Naive thymus-derived CD4-positive, alpha-beta T cell (primary cell): Measurements from ENCODE around the gene TTC23L. TPM values are rescaled to one million over a fixed set of nuclear protein-coding genes. Genes with fewer than 3 reads are reported as not detected.

Experiments used
- ATAC-seq: fragments of 150-1000 bp; cut with Tn5 transposase; 2 replicates; pipeline ENCODE4 v1.10.0; 2021; ENCODE audit warnings: mild to moderate bottlenecking, moderate library complexity
- CTCF ChIA-PET: fragments of 350-600 bp; sonication (Branson Sonifier 250); formaldehyde crosslinking; loops from one replicate; lab custom pipeline; 2021; ENCODE audit warnings: antibody characterized with exemption; lab: Charles Lee
- POLR2A ChIA-PET: fragments of 350-600 bp; sonication (Branson Sonifier 250); formaldehyde crosslinking; loops from one replicate; lab custom pipeline; 2021; ENCODE audit warnings: antibody characterized with exemption, inconsistent platforms; lab: Charles Lee
- DNase-seq, 9 donors: peaks; one replicate each; pipeline versions ENCODE4 v3.0.0 to v3.0.0-alpha.2; 2020 to 2022; ENCODE audit warnings: mixed read lengths in 1 of 9
- H3K27ac ChIP-seq: one replicate; pipeline ENCODE4 v1.7.0; 2013; ENCODE audit warnings: mild to moderate bottlenecking, low read depth, low read length, moderate library complexity
- H3K27me3 ChIP-seq, 2 donors: one replicate each; pipeline ENCODE4 v1.7.0; 2013; ENCODE audit warnings: low read length in 2 of 2, mild to moderate bottlenecking in 2 of 2, moderate library complexity in 2 of 2; ENCODE audit not compliant: control insufficient read depth in 2 of 2, insufficient read depth in 2 of 2
- H3K36me3 ChIP-seq, 3 experiments: 1 replicate in 2 of 3; 2 replicates in 1 of 3; pipeline ENCODE4 v1.7.0; 2013; ENCODE audit warnings: low read length in 3 of 3, mild to moderate bottlenecking in 3 of 3, moderate library complexity in 1 of 3; ENCODE audit not compliant: insufficient read depth in 3 of 3, control insufficient read depth in 2 of 3
- H3K4me1 ChIP-seq, 2 donors: one replicate each; pipeline ENCODE4 v1.7.0; 2013; ENCODE audit warnings: low read length in 2 of 2, mild to moderate bottlenecking in 2 of 2, moderate library complexity in 1 of 2; ENCODE audit not compliant: control insufficient read depth in 2 of 2, insufficient read depth in 2 of 2
- H3K4me3 ChIP-seq: 2 replicates; pipeline ENCODE4 v1.7.0; 2013; ENCODE audit warnings: mild to moderate bottlenecking, low read length
- H3K9me3 ChIP-seq, 3 experiments: 1 replicate in 2 of 3; 2 replicates in 1 of 3; pipeline ENCODE4 v1.7.0; 2013; ENCODE audit warnings: low read length in 3 of 3; ENCODE audit not compliant: control insufficient read depth in 2 of 3
- H3K27ac Mint-ChIP-seq, 9 donors: one replicate each; pipeline ENCODE4 v1.8.0; 2020 to 2022; ENCODE audit warnings: mixed read lengths in 9 of 9, mild to moderate bottlenecking in 8 of 9, moderate library complexity in 5 of 9, inconsistent platforms in 2 of 9
- H3K27me3 Mint-ChIP-seq, 5 donors: one replicate each; pipeline ENCODE4 v1.8.0; 2021 to 2022; ENCODE audit warnings: mixed read lengths in 5 of 5, mild to moderate bottlenecking in 1 of 5
- H3K36me3 Mint-ChIP-seq, 5 donors: one replicate each; pipeline ENCODE4 v1.8.0; 2020 to 2022; ENCODE audit warnings: mixed read lengths in 5 of 5, mild to moderate bottlenecking in 3 of 5, inconsistent platforms in 1 of 5
- H3K4me1 Mint-ChIP-seq, 7 donors: one replicate each; pipeline ENCODE4 v1.8.0; 2020 to 2022; ENCODE audit warnings: mixed read lengths in 7 of 7, mild to moderate bottlenecking in 3 of 7, inconsistent platforms in 1 of 7
- H3K4me3 Mint-ChIP-seq, 10 donors: one replicate each; pipeline ENCODE4 v1.8.0; 2020 to 2022; ENCODE audit warnings: mild to moderate bottlenecking in 10 of 10, mixed read lengths in 10 of 10, moderate library complexity in 6 of 10, inconsistent platforms in 2 of 10
- H3K9me3 Mint-ChIP-seq, 11 donors: one replicate each; pipeline ENCODE4 v1.8.0; 2020 to 2022; ENCODE audit warnings: mixed read lengths in 11 of 11, mild to moderate bottlenecking in 4 of 11, inconsistent platforms in 1 of 11, moderate library complexity in 1 of 11
- intact Hi-C, 2 donors: fragments of 100-400 bp; cut with micrococcal nuclease; formaldehyde crosslinking; loops; one replicate each; pipeline ENCODE4 v1.15.1; 2023
- polyA plus RNA-seq, 2 donors: library from polyadenylated mRNA; unstranded; fragments of 300-500 nt; fragmentation: Illumina TruSeq; gene quantifications; one replicate each; pipeline ENCODE4 v1.2.3, GENCODE V29; 2021
- total RNA-seq, 6 experiments: library from RNA in 5 of 6; stranded (reverse) in 5 of 6; gene quantifications; 1 replicate in 5 of 6; 2 replicates in 1 of 6; pipeline ENCODE4 v1.2.3 and lab custom pipeline; 2021 to 2026

TTC23L gene
- total and polyA plus RNA-seq, 7 experiments from 2014 or later, result 0.57 to 1.9 (median 1.00) TPM; not detected in 4

DNA sequence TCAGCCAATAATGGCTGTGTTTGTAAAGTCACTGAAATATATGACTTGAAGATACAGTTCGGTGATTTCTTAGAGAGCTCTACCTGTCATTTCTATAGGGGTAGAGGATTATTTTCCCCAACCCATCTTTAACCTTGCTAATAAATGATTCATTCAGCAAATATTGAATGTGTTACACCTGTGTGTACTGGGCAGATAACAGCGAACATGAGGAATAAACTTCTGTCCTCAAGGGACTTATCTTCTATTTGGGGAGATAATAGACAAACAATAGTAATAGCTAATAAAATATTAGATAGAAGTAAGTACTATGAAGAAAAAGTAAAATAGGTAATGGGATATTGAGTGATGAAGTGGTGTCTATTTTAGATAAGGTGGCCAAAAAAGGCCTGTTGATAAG lies 9.3 kb downstream of the TTC23L start:
- ATAC-seq (no peak), DNase-seq (no peak)
- H3K9me3 ChIP-seq, result no peaks in the 10 kb centered on the region
- no peak overlapping the region for H3K4me3 ChIP-seq
- no peaks in the 10 kb centered on the region for H3K36me3 ChIP-seq
- Mint-ChIP-seq H3K4me3 (no peak overlapping the region), H3K9me3 (peaks cover 0 to 5% (median 0%) of the 10 kb centered on the region in 11 donors), H3K27ac (no peak overlapping the region), H3K4me1 (peaks cover 0 to 3% (median 0%) of the 10 kb centered on the region in 7 donors), H3K27me3 (peaks cover 3 to 9% (median 5%) of the 10 kb centered on the region in 5 donors), H3K36me3 (peaks cover 0 to 15% (median 8%) of the 10 kb centered on the region in 5 donors)
- H3K27ac ChIP-seq, result no peak overlapping the region
- H3K27me3 ChIP-seq, result no peaks in the 10 kb centered on the region
- no peaks in the 10 kb centered on the region for H3K4me1 ChIP-seq
- ChIA-PET CTCF (no interaction called here), POLR2A (interaction anchor here (0.9 kb wide), 1 partner anchor 8 kb away, joined by 3 read pairs; no protein-coding TSS in a partner anchor)
- intact Hi-C loops, result no loop called here

DNA sequence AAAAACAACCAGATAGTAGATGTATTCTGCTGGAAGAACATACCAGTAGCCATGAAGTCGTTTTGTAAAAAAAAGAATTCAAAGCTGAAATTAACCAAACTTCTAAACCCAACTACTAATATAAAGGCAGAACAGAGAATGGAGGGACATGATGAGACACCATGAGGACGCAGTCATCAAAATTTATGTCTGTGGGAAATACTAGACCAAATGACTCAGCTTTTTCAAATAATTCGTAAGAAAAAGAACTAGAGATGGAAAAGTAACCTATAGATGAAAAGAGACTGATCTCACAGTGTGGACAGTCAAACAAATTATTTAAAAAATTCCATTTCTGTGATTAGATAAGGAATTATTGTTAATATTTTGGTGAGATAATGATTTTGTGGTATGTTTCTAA lies 10.3 kb downstream of the TTC23L start:
- Histone ChIP-seq H3K27me3 (no peaks in the 10 kb centered on the region), H3K9me3 (no peaks in the 10 kb centered on the region), H3K4me3 (no peak overlapping the region), H3K27ac (no peak overlapping the region), H3K36me3 (no peaks in the 10 kb centered on the region), H3K4me1 (no peaks in the 10 kb centered on the region)
- Mint-ChIP-seq H3K9me3 (peaks cover 0 to 5% (median 0%) of the 10 kb centered on the region in 11 donors), H3K36me3 (peaks cover 0 to 10% (median 8%) of the 10 kb centered on the region in 5 donors), H3K27me3 (peaks cover 3 to 11% (median 5%) of the 10 kb centered on the region in 5 donors), H3K4me1 (peaks cover 0 to 3% (median 0%) of the 10 kb centered on the region in 7 donors), H3K27ac (no peak overlapping the region), H3K4me3 (no peak overlapping the region)
- intact Hi-C loops, result no loop called here
- no peak for ATAC-seq
- ChIA-PET POLR2A (interaction anchor here (0.9 kb wide), 1 partner anchor 9 kb away, joined by 3 read pairs; no protein-coding TSS in a partner anchor), CTCF (no interaction called here)
- DNase-seq, result no peak

- CTCF ChIA-PET, result no interaction called here
- no peak overlapping the region for H3K4me3 Mint-ChIP-seq
These were observed 15.7 kb downstream of the TTC23L start for GRCh38 chr5:34854459-34855174.

GRCh38 chr5:34857161-34857560 lies 18.2 kb downstream of the TTC23L start:
- no peak overlapping the region for H3K4me3 ChIP-seq
- peaks cover 0 to 3% (median 0%) of the 10 kb centered on the region in 5 donors for H3K27me3 Mint-ChIP-seq
- CTCF ChIA-PET, result no interaction called here
- H3K36me3 ChIP-seq, result no peaks in the 10 kb centered on the region
- no peak overlapping the region for H3K27ac ChIP-seq
- intact Hi-C loops, result no loop called here
- peaks cover 0 to 5% (median 4%) of the 10 kb centered on the region in 5 donors for H3K36me3 Mint-ChIP-seq
- H3K9me3 Mint-ChIP-seq, result peaks cover 0 to 4% (median 0%) of the 10 kb centered on the region in 11 donors
- no peaks in the 10 kb centered on the region for H3K4me1 ChIP-seq
- H3K27me3 ChIP-seq, result no peaks in the 10 kb centered on the region
- H3K4me1 Mint-ChIP-seq, result no peaks in the 10 kb centered on the region
- POLR2A ChIA-PET, result no interaction called here
- no peaks in the 10 kb centered on the region for H3K9me3 ChIP-seq
- H3K4me3 Mint-ChIP-seq, result no peak overlapping the region
- no peak overlapping the region for H3K27ac Mint-ChIP-seq
- DNase-seq, result no peak
- no peak for ATAC-seq

More at GRCh38 chr5:34854459-34855174, 15.7 kb downstream of the TTC23L start:
- no peaks in the 10 kb centered on the region for H3K36me3 ChIP-seq
- H3K9me3 ChIP-seq, result no peaks in the 10 kb centered on the region
- no peak overlapping the region for H3K27ac Mint-ChIP-seq
- H3K4me1 ChIP-seq, result no peaks in the 10 kb centered on the region
- H3K27me3 ChIP-seq, result no peaks in the 10 kb centered on the region
- peaks cover 0 to 5% (median 0%) of the 10 kb centered on the region in 5 donors for H3K27me3 Mint-ChIP-seq
- peaks cover 0 to 5% (median 0%) of the 10 kb centered on the region in 11 donors for H3K9me3 Mint-ChIP-seq
- H3K36me3 Mint-ChIP-seq, result peaks cover 0 to 6% (median 5%) of the 10 kb centered on the region in 5 donors
- H3K4me3 ChIP-seq, result no peak overlapping the region
- H3K4me1 Mint-ChIP-seq, result no peaks in the 10 kb centered on the region
- POLR2A ChIA-PET, result no interaction called here
- H3K27ac ChIP-seq, result no peak overlapping the region
- no peak for ATAC-seq
- DNase-seq, result no peak
- intact Hi-C loops, result no loop called here

- no peaks in the 10 kb centered on the region for H3K27me3 ChIP-seq
- Mint-ChIP-seq H3K4me3 (no peak overlapping the region), H3K27ac (no peak overlapping the region)
These were observed 18.9 kb downstream of the TTC23L start for GRCh38 chr5:34857894-34858293.

DNA sequence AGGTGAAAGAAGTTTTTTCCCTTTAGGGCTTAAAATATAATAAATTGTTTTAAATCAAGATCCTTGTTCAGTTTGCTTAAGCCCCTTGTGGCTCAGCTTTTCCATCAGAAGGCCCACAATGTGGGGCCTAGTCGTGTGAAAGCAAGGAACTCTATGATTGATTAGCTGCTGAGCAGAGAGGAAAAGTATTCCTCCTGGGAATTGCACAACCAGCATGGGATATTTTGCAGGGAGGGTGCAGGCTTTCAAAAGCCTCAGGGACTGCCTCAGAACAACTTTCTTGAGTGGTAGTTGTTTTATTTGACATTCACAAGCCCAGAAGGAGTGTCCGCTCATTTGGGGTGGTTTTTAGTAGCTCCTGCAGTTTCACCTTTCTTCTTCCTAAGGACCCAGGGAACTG lies 19.8 kb downstream of the TTC23L start:
- H3K36me3 ChIP-seq, result no peaks in the 10 kb centered on the region
- no peaks in the 10 kb centered on the region for H3K4me1 ChIP-seq
- ChIA-PET CTCF (no interaction called here), POLR2A (no interaction called here)
- ATAC-seq, result no peak
- Mint-ChIP-seq H3K4me1 (no peaks in the 10 kb centered on the region), H3K27ac (no peak overlapping the region), H3K9me3 (no peaks in the 10 kb centered on the region), H3K27me3 (no peaks in the 10 kb centered on the region), H3K4me3 (no peak overlapping the region), H3K36me3 (no peaks in the 10 kb centered on the region)
- no peaks in the 10 kb centered on the region for H3K27me3 ChIP-seq
- no peak overlapping the region for H3K27ac ChIP-seq
- H3K9me3 ChIP-seq, result no peaks in the 10 kb centered on the region
- intact Hi-C loops, result no loop called here
- no peak overlapping the region for H3K4me3 ChIP-seq
- DNase-seq, result no peak

More at GRCh38 chr5:34857894-34858293, 18.9 kb downstream of the TTC23L start:
- ChIA-PET POLR2A (interaction anchor here (0.6 kb wide), 1 partner anchor 1294 kb away, joined by 3 read pairs; the partner anchor contains the start of genes LMBRD2 and SKP2), CTCF (no interaction called here)
- Histone ChIP-seq H3K9me3 (no peaks in the 10 kb centered on the region), H3K27ac (no peak overlapping the region), H3K4me1 (no peaks in the 10 kb centered on the region), H3K4me3 (no peak overlapping the region), H3K36me3 (no peaks in the 10 kb centered on the region)
- DNase-seq (no peak), ATAC-seq (no peak)
- intact Hi-C loops, result no loop called here
- H3K27me3 Mint-ChIP-seq, result peaks cover 0 to 3% (median 0%) of the 10 kb centered on the region in 5 donors
- no peaks in the 10 kb centered on the region for H3K4me1 Mint-ChIP-seq
- H3K9me3 Mint-ChIP-seq, result no peaks in the 10 kb centered on the region
- no peaks in the 10 kb centered on the region for H3K36me3 Mint-ChIP-seq
